Measurements from ENCODE around the gene NFYC.
A peak's percentile ranks its signal among the peaks of the same experiment; 100 is the strongest.

The NFYC gene

DNA sequence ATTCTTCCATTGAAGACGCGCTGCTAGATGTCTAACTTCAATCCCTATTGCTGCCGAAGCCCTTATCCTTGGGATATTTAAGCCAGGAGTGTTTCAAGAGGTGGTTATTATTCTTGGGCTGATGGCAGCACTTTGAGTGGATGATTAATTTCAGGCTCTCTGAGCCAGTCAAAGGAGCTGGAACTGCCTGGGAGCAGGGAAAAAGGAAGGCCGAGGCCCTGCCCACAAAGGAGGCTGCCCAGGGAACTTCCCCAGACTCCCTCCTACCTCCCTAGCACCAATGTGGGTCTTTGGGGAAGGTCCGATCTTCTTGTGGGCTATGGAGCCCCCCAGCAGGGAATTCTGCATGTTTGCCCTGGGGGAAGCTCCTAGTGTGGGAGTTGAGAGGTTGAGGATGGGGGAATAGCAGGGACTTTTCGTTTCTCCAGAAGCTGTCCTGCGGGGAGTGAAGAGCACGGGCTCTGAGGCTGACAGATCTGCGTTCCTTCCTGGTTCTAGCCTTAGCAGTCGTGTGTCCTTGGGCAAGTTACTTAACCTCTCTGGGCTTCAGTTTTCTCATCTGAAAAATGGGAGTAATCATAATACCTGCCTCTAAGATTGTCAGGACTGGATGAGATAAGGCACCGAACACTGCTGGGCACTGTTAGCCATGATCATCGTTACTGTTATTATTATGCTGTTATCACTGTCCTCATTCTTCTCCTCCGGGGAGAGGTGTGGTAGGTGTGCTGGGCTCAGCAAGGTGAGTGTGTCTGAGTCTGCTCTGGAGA lies 98.3 kb downstream of the NFYC start:
- Mint-ChIP-seq H3K9me3 (no peaks in the 10 kb centered on the region), H3K36me3 (ENCODE audit: low read depth) (no peaks in the 10 kb centered on the region), H3K4me3 (no peak overlapping the region), H3K4me1 (peaks cover 14% of the 10 kb centered on the region), H3K27me3 (peaks cover 9% of the 10 kb centered on the region), H3K27ac (no peak overlapping the region)
- ATAC-seq = no peak
- DNase-seq = no peak

DNA sequence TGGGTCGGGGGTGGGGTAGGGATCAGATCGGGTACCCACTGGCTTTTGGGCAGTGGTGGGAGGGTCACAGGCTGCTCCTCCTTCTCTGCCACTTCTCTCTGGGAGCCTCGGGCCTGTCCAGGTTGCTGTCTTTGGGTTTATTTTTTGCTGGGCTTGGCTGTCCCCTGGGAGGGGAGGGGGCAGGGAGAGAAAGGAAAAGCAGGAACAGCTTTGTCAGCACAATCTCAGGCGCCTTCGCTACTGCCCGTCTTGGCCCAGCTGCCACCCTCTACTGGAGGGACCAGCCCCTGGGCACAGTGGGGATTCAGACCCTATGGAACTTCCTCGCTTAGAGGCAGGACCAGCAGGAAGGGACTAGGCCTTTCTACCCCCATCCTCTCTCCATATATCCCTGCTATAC lies 100.5 kb downstream of the NFYC start:
- DNase-seq (no peak), ATAC-seq (no peak)
- no peak overlapping the region for H3K4me3 Mint-ChIP-seq
- no peaks in the 10 kb centered on the region for H3K27me3 Mint-ChIP-seq
- H3K27ac Mint-ChIP-seq = no peak overlapping the region
- no peaks in the 10 kb centered on the region for H3K36me3 Mint-ChIP-seq (ENCODE audit: low read depth)
- H3K9me3 Mint-ChIP-seq = no peaks in the 10 kb centered on the region
- H3K4me1 Mint-ChIP-seq = peaks cover 30% of the 10 kb centered on the region

DNA sequence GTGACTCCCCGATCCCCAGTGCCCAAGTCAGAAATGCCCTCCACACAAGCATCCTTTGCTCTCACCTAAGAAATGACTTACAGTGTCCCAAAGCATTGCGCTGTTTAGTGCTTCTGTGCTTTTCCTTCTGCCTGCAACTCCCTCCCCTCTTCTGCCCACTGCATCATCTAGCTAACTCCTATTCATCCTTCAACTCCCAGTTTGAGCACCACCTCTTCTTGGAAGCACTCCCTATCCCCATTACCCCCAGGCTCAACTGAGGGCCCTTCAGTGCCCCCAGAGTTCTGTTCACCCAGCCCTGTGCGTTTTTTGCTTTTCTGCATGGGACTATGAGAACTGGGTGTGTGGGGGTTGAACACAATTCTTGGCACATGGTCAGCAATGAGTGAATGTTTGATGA lies 102.1 kb downstream of the NFYC start:
- DNase-seq = no peak
- H3K36me3 Mint-ChIP-seq (ENCODE audit: low read depth) = no peaks in the 10 kb centered on the region
- no peak for ATAC-seq
- H3K27me3 Mint-ChIP-seq = no peaks in the 10 kb centered on the region
- H3K4me3 Mint-ChIP-seq = no peak overlapping the region
- peaks cover 36% of the 10 kb centered on the region for H3K4me1 Mint-ChIP-seq
- H3K9me3 Mint-ChIP-seq = no peaks in the 10 kb centered on the region
- no peak overlapping the region for H3K27ac Mint-ChIP-seq

DNA sequence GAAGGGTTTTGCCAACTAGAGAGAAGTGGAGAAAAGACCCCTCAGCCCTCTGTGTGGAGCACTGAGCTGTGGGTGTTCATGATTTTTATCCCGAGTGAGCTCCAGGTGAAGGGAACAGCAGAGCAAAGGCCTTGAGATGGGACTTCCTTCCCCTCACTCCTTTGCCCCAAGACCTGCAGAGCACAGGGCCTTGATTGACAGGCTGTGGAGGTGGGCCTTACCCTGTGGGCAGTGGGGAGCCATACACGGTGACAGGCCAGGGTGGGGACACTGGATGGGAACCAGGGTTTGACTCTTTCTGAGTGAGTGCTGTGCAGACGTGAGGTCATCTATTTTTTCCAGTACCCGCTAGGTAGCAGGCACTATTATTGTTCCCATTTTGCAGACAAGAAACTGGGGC lies 102.5 kb downstream of the NFYC start:
- Mint-ChIP-seq H3K4me3 (no peak overlapping the region), H3K27me3 (no peaks in the 10 kb centered on the region), H3K27ac (no peak overlapping the region), H3K36me3 (ENCODE audit: low read depth) (no peaks in the 10 kb centered on the region), H3K9me3 (no peaks in the 10 kb centered on the region), H3K4me1 (peaks cover 36% of the 10 kb centered on the region)
- ATAC-seq = no peak
- no peak for DNase-seq

DNA sequence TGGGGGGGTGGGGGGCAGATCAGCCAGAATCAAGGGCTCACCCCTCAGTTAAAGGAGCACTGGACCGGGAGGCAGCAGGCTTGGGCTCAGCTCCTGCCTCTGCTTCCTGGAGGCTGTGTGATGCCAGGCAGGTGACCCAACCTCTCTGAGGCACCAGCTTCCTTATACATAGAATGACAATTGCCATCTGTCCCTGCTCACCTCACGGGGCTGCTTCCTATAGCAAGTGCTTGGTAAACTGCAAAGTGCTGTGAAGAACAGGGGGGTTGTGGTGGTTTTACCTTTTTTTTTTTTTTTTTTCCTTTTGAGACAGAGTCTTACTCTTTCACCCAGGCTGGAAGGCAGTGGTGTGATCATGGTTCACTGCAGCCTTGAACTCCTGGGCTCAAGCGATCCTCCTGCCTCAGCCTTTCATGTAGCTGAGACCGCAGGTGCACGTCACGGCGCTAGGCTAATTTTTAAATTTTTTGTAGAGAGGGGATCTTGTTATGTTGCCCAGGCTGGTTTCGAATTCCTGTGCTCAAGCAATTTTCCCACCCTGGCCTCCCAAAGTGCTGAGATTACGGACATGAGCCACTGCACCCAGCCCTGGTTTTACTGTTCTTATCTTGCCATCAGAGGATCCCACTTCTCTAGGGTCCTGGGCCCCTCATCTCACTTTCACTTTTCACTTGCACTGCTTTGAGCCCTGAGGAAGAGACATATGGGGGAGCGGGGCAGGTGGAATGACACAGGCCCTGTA lies 103.6 kb downstream of the NFYC start:
- peak; percentile 57 for ATAC-seq
- peak overlapping the region; percentile 66 for H3K27ac Mint-ChIP-seq
- peaks cover 36% of the 10 kb centered on the region for H3K4me1 Mint-ChIP-seq
- H3K27me3 Mint-ChIP-seq = no peaks in the 10 kb centered on the region
- H3K9me3 Mint-ChIP-seq = no peaks in the 10 kb centered on the region
- DNase-seq = peak; percentile 36
- no peaks in the 10 kb centered on the region for H3K36me3 Mint-ChIP-seq (ENCODE audit: low read depth)
- H3K4me3 Mint-ChIP-seq = peak overlapping the region; percentile 57

DNA sequence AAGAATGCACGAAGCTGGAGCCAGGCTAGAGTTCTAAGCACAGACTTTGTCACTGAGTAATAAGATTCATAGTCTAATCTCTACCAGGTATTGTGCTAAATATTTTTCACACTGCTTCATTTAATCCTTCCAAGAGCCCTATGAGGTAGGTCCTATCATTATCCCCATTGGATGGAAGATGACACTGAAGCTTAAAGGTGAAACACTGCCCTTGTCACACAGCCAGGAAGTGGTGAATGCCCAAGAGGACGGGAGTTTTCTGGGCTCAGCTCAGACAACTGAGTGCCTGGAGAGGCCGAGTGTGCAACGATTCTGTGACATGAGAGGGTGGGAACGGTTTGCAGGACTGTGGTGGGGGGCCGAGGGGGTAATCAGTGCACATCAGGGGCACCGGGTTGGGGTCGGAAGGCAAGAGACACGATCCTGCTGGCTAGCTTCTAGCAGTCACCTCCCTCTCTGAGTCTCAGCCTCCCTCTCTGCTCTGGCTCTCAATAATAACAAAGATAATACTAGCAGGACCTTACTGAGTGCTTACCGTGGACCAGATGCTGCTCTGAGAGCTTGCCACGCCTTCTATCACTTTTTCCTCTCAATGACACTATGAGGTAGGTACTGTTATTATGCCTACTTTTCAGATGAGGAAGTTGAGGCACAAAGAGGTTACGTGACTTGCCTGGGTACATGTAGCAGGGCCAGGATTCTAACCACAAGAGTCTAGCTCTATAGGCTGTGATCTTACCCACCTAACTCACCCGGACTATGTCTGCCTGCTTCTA lies 104.5 kb downstream of the NFYC start:
- no peaks in the 10 kb centered on the region for H3K9me3 Mint-ChIP-seq
- ATAC-seq (peak; percentile 54), DNase-seq (no peak)
- no peaks in the 10 kb centered on the region for H3K27me3 Mint-ChIP-seq
- H3K27ac Mint-ChIP-seq = peak overlapping the region; percentile 66
- no peaks in the 10 kb centered on the region for H3K36me3 Mint-ChIP-seq (ENCODE audit: low read depth)
- peak overlapping the region; percentile 57 for H3K4me3 Mint-ChIP-seq
- H3K4me1 Mint-ChIP-seq = peaks cover 43% of the 10 kb centered on the region

DNA sequence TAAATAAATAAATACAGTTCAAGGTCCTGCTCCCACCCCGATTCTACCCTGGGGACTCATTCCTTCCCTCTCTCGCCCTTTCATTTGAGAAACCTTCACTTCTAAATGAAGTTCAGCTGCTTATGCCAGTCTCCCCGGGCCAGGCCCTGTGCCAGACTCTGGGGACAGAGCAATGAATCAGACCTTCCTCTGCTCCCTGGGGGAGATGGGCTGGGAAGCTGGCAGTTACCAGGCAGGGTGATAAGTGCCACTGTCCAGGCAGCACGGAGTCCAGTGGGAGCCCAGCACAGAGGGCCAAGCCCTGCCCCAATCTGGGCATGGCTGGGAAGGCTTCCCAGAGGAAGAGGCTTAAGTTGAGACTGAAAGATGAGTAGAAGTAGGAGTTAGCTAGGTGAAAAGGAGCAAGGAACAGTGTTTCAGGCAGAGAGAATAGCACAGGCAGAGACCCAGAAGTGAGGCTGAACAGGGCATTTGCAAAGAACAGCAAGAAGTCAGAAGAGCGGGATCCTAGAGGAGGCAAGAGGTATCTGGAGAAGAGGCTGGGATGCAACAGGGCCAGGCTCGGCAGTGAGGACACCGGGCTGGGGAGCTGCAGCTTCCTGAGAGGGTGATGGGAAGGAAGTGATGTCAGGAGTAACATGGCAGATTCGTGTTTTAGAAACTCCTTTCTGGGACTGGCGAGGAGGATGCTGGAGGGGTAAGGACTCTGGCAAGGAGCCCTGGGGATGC lies 105.6 kb downstream of the NFYC start:
- ATAC-seq (no peak), DNase-seq (no peak)
- no peaks in the 10 kb centered on the region for H3K27me3 Mint-ChIP-seq
- H3K36me3 Mint-ChIP-seq (ENCODE audit: low read depth) = no peaks in the 10 kb centered on the region
- H3K4me3 Mint-ChIP-seq = no peak overlapping the region
- H3K4me1 Mint-ChIP-seq = peaks cover 54% of the 10 kb centered on the region
- no peak overlapping the region for H3K27ac Mint-ChIP-seq
- H3K9me3 Mint-ChIP-seq = no peaks in the 10 kb centered on the region

DNA sequence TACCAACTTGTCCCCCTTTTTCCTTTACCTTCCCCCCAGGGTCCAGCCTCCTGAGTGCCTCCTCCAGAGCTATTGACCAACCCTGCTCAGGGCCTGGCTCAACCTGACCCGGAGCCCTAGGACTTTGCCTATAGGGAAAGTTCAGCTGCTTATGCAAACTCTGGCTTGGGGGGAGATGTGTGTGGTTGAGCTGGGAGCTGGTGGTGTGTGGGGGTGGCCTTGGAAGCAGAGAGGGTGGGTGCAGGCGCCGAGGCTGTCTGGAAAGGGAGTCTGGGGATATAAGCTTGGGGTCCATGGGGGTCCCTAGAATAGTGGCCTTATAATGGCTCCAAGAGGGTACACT lies 106.1 kb downstream of the NFYC start:
- Mint-ChIP-seq H3K27me3 (no peaks in the 10 kb centered on the region), H3K36me3 (ENCODE audit: low read depth) (no peaks in the 10 kb centered on the region), H3K27ac (no peak overlapping the region), H3K4me1 (peaks cover 56% of the 10 kb centered on the region), H3K9me3 (no peaks in the 10 kb centered on the region), H3K4me3 (no peak overlapping the region)
- ATAC-seq (no peak), DNase-seq (no peak)

DNA sequence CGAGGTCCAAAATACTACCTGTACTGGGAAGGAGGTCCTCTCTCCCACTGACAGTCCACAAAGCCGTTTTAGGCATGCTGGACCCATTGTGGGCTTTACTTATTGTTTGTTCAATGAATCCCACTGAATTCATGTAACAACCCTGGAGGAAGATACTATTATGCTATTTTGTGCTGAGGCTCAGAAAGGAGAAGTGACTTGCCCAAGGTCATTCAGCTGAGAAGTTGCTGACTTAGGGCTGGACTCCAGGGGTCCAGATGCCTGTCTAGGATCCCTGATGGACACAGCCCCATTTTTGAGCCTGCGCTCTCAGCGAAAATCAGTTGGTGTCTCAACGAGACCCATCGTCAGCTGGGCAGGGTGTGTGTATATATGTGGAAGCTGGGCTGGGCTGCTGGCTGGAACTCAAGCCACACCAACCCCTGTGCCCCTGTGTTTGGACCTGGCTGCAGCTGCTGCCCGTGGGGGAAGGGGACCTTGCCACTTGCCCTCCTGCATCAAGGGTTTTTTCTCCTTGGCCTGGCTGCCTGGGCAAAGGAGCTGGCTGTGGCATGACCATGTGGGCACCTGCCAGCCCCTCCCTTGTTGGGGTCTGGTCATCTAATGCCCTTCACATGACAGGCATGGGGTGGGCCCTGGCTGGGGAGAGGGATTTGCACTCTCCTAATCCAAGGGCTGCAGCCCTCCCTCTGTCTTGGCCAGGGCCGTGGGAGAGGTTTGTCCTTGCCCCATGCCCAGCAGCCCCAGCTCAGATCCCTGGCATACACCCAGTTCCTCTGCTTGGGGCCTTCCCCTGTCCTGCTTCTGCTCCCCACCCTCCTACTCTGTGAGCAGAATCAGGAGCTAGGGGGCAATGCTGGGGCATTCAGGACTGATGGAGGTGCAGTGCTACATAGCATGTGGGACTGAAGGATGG lies 107.1 kb downstream of the NFYC start:
- Mint-ChIP-seq H3K36me3 (ENCODE audit: low read depth) (no peaks in the 10 kb centered on the region), H3K27ac (no peak overlapping the region), H3K27me3 (no peaks in the 10 kb centered on the region), H3K4me3 (no peak overlapping the region), H3K9me3 (no peaks in the 10 kb centered on the region), H3K4me1 (peaks cover 62% of the 10 kb centered on the region)
- ATAC-seq = no peak
- DNase-seq = no peak

DNA sequence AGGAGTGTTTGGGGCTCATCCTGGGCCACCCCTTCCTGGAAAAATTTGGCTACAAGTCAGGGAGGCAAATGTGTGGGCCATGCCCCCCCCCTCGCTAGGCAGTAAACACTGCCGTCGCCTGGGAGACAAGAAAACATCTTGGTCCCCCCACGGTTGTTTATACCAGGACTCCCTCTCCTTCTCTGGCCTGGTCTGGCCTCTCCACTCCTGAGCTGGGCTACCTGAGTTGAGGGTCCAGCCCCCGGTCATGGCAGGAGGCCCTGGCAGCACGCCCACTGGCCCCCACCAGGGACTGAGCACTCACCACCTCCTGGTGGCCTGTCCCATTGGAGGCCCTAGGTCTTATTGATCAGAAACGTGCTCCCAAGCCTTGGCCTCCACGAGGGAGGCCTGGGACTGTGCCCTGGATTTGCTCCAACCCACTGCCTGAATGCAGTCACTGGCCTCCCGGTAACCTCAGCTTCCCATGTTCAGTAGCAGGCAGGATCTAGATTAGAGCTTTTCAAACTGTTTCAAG lies 107.9 kb downstream of the NFYC start:
- peaks cover 55% of the 10 kb centered on the region for H3K4me1 Mint-ChIP-seq
- H3K27ac Mint-ChIP-seq = no peak overlapping the region
- DNase-seq = no peak
- no peaks in the 10 kb centered on the region for H3K27me3 Mint-ChIP-seq
- H3K9me3 Mint-ChIP-seq = no peaks in the 10 kb centered on the region
- ATAC-seq = no peak
- no peaks in the 10 kb centered on the region for H3K36me3 Mint-ChIP-seq (ENCODE audit: low read depth)
- no peak overlapping the region for H3K4me3 Mint-ChIP-seq

DNA sequence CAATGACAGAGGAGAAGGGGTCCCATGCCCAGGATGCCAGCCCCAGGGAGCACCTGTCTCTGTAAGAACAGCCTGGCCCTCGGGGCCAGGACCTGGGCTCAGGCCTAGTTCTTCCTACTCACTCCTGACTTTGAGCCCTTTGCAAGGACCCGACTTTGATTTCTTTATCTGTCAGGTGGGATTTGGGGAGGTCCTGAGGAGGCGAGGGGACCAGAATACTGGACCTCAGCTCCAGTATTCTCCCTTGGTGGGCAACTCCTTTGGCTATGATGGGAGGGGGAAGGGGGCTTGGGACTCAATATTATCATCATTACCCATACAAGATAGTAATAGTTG lies 110.2 kb downstream of the NFYC start:
- no peak for DNase-seq
- Mint-ChIP-seq H3K4me3 (peak overlapping the region; percentile 42), H3K27me3 (no peaks in the 10 kb centered on the region), H3K27ac (no peak overlapping the region), H3K36me3 (ENCODE audit: low read depth) (no peaks in the 10 kb centered on the region), H3K4me1 (peaks cover 35% of the 10 kb centered on the region), H3K9me3 (no peaks in the 10 kb centered on the region)
- ATAC-seq = no peak

DNA sequence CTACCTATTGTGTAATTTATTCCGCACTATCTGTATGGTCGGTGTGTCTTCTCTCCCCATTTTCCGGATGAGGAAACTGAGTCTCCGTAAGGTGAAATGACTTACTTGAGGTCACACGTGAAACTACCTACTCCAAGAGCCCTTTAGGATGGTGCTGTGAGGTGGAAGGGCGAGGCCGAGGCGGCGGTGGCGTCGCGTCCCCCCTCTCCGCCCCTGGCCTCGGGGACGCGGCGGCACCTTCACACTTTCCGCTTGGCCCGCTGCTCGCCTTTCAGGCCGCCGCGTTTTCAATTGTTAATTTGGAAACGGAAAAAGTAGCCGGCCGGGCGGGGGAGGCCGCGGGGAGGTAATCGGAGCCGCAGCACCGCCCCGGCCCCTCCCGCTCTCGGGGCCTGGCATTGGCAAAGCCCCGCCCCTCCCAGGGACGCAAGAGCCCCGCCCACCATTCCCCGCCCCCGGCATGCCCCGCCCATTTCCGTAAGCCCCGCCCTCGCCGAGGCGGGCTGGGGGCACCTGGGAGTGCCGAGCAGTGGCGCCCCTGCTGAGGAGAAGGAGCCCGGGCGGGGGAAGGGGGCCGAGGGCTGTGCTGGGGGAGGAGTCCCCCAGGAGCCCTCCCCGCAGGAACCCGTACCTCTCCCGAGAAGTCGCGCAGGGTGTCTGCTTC lies 110.7 kb downstream of the NFYC start:
- H3K4me3 Mint-ChIP-seq = peak overlapping the region; percentile 45
- ATAC-seq (peak; percentile 73), DNase-seq (peak; percentile 86)
- no peaks in the 10 kb centered on the region for H3K9me3 Mint-ChIP-seq
- no peaks in the 10 kb centered on the region for H3K27me3 Mint-ChIP-seq
- H3K4me1 Mint-ChIP-seq = peaks cover 31% of the 10 kb centered on the region
- H3K36me3 Mint-ChIP-seq (ENCODE audit: low read depth) = no peaks in the 10 kb centered on the region
- H3K27ac Mint-ChIP-seq = no peak overlapping the region

DNA sequence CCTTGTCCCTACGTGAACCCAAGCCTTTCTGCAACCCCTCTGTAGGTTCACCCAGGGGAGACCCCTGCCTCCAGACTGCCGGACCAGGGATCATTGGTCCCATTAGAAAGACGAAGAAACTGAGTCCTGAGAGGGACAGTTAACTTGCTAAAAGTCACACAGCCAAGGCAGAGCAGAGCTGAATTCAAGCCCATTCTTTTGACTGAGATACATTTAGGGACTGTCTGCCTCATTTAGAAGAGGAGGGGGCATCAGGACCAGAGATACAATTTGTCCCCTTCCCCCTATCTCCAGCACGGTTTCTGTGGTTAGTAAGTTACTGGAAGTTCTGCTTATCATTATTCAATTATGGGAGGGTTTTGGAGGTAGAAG lies 111.2 kb downstream of the NFYC start:
- peak overlapping the region; percentile 45 for H3K4me3 Mint-ChIP-seq
- H3K36me3 Mint-ChIP-seq (ENCODE audit: low read depth) = no peaks in the 10 kb centered on the region
- no peak overlapping the region for H3K27ac Mint-ChIP-seq
- H3K4me1 Mint-ChIP-seq = peaks cover 26% of the 10 kb centered on the region
- no peaks in the 10 kb centered on the region for H3K9me3 Mint-ChIP-seq
- no peaks in the 10 kb centered on the region for H3K27me3 Mint-ChIP-seq
- ATAC-seq = no peak
- no peak for DNase-seq

Data from activated naive CD8-positive, alpha-beta T cell treated with anti-CD3 and anti-CD28 coated beads, Interleukin-2, amount 50 U/mL, for 24 hours (primary cell).